ENCODE results near the gene NTHL1. TPM values are rescaled to one million over a fixed set of nuclear protein-coding genes. Genes with fewer than 3 reads are reported as not detected.

Gene NTHL1
- total and polyA plus RNA-seq, 2 of the 4 experiments (the other 2 are of a cell fraction) = 22.8 to 28.0 TPM

- H3K36me3 ChIP-seq (ENCODE audit: control insufficient read depth, insufficient read depth, low read length) = peaks cover 2% of the 10 kb centered on the region; the same call in 1 of the 2 replicates
- DNase-seq (no peak), ATAC-seq (ENCODE audit: low read depth) (no peak)
- H3K23ac ChIP-seq (ENCODE audit: low read depth, low read length) = no peak overlapping the region
- H3K79me1 ChIP-seq (ENCODE audit: low read depth in 1 of 2, low read length in 2 of 2) = peaks cover 6 to 25% of the 10 kb centered on the region in 2 experiments
- CTCF ChIA-PET = no interaction called here
- POLR2A ChIA-PET (ENCODE audit: unreplicated experiment) = interaction anchor here (0.9 kb wide), 1 partner anchor 131 kb away, joined by 4 read pairs; the partner anchor contains the start of gene TRAF7
- no peak overlapping the region for H4K5ac ChIP-seq (ENCODE audit: low read depth, low read length)
- H3K4me2 ChIP-seq (ENCODE audit: low read depth, low read length) = no peak overlapping the region
- H3K4me1 ChIP-seq (ENCODE audit: control insufficient read depth, insufficient read depth, low read length) = peaks cover 20% of the 10 kb centered on the region
- H2BK5ac ChIP-seq (ENCODE audit: low read depth, low read length, poor library complexity, severe bottlenecking) = no peak overlapping the region
- H2BK120ac ChIP-seq (ENCODE audit: low read depth, low read length) = peak overlapping the region; percentile 2; the same call in 1 of the 2 replicates
- no peak overlapping the region for H3K56ac ChIP-seq (ENCODE audit: extremely low read depth, insufficient read depth, low read length)
- in situ Hi-C loops (cut with MboI; ENCODE audit: low sequenced_read_pairs) = loop anchor here (5.0 kb wide), 1 partner anchor 118 kb away; no protein-coding TSS in a partner anchor
- peak overlapping the region; percentile 27 for H2AFZ ChIP-seq (replicated peaks; ENCODE audit: low read length, poor library complexity)
- no peak overlapping the region; the same call in 2 of the 3 replicates for H2BK15ac ChIP-seq (ENCODE audit: low read depth, low read length)
- H4K91ac ChIP-seq (ENCODE audit: insufficient read depth, low read depth, low read length) = peak overlapping the region; percentile 96; the same call in 1 of the 2 replicates
- BruUV-seq (replicated peaks) = no TSS peak
- H3K14ac ChIP-seq (replicated peaks; ENCODE audit: low read depth, low read length) = no peak overlapping the region
- intact Hi-C loops (cut with micrococcal nuclease) = no loop called here
- peak overlapping the region; percentile 89 to 96; a peak in 2 of 4 replicates for H4K8ac ChIP-seq (ENCODE audit: low read depth in 2 of 2, low read length in 2 of 2)
- TF ChIP-seq MAZ (IDR thresholded peaks at IDR 0.05; ENCODE audit: borderline replicate concordance, low read depth, low read length) (no peak), SMC3 (IDR thresholded peaks at IDR 0.05; ENCODE audit: low read depth, low read length) (no peak), RAD21 (IDR thresholded peaks at IDR 0.05; ENCODE audit: low read length) (no peak), CTCF (conservative IDR thresholded peaks at IDR 0.05; ENCODE audit: low read depth, low read length) (no peak), USF2 (IDR thresholded peaks at IDR 0.05; ENCODE audit: low read depth, low read length) (no peak), FOS (IDR thresholded peaks at IDR 0.05; ENCODE audit: low read depth, low read length) (no peak), ELK1 (IDR thresholded peaks at IDR 0.05; ENCODE audit: borderline replicate concordance, low read depth, low read length) (no peak), POLR2A (IDR thresholded peaks at IDR 0.05; ENCODE audit: low read depth, low read length) (no peak), CEBPB (IDR thresholded peaks at IDR 0.05; ENCODE audit: low read depth, low read length) (no peak), BHLHE40 (IDR thresholded peaks at IDR 0.05; ENCODE audit: low read depth, low read length) (no peak)
- dilution Hi-C loops (cut with HindIII; ENCODE audit: low sequenced_read_pairs, unreplicated experiment) = no loop called here
- peak overlapping the region; percentile 82 for H2AK9ac ChIP-seq (replicated peaks; ENCODE audit: low read depth, low read length, poor library complexity)
- peak overlapping the region; percentile 65; the same call in 1 of the 2 replicates for H2BK20ac ChIP-seq (ENCODE audit: low read depth, low read length)
- 90% methylated on average over 7 of the region's 12 CpGs; no CpG with 5 or more reads in 1 of the 2 experiments for WGBS, 2 experiments (ENCODE audit: extremely low coverage in 2 of 2, insufficient read length in 1 of 2)
- H3K9me1 ChIP-seq (ENCODE audit: insufficient read depth, low read length) = peaks cover 9% of the 10 kb centered on the region
- H3K9ac ChIP-seq (ENCODE audit: low read depth, low read length) = no peak overlapping the region
- H3K18ac ChIP-seq (ENCODE audit: low read depth, low read length) = no peak overlapping the region
- no peak overlapping the region for H3K4me3 ChIP-seq (ENCODE audit: insufficient read depth, low read depth, low read length)
- peak overlapping the region; percentile 95 for H3K4ac ChIP-seq (ENCODE audit: low read depth, low read length)
- H3K9me3 ChIP-seq (ENCODE audit: control insufficient read depth, insufficient read depth, low read length) = no peaks in the 10 kb centered on the region
- no peak overlapping the region for H3K27ac ChIP-seq (ENCODE audit: insufficient read depth, low read length)
- peaks cover 17% of the 10 kb centered on the region; the same call in 1 of the 2 replicates for H3K27me3 ChIP-seq (ENCODE audit: control insufficient read depth, insufficient read depth, low read length)
- peak overlapping the region; percentile 57 for H2AK5ac ChIP-seq (ENCODE audit: low read depth, low read length)
- peaks cover 13% of the 10 kb centered on the region for H4K20me1 ChIP-seq (ENCODE audit: insufficient read depth, low read length)
These were observed 23.6 kb downstream of the NTHL1 start for GRCh38 chr16:2024032-2024420.
